NCI-H2107 treated with DMSO at 0.1 percent for 48 hours (cell line): ENCODE measurements around the gene MYD88.
A peak's percentile ranks its signal among the peaks of the same experiment; 100 is the strongest.
"Not testable (repeated sequence)": the region's sequence is repeated elsewhere in the genome, so short reads cannot be mapped to it uniquely, and the experiment has no call there.

Source experiments
- DNase-seq: peaks from one replicate; lab custom pipeline; 2025; ENCODE audit not compliant: unreplicated experiment; lab: John Stamatoyannopoulos, UW

MYD88 gene

GRCh38 chr3:38125305-38126120 is 12.9 kb upstream of the MYD88 start:
- DNase-seq = no peak

- DNase-seq = no peak
These were observed 12.2 kb upstream of the MYD88 start for GRCh38 chr3:38126121-38126892.

GRCh38 chr3:38127611-38128302 is 10.7 kb upstream of the MYD88 start:
- no peak for DNase-seq

- no peak for DNase-seq
These were observed 10.2 kb upstream of the MYD88 start for GRCh38 chr3:38128303-38128655.

GRCh38 chr3:38129058-38129457 is 9.4 kb upstream of the MYD88 start:
- no peak for DNase-seq

GRCh38 chr3:38130631-38131065 is 7.8 kb upstream of the MYD88 start:
- no peak for DNase-seq

GRCh38 chr3:38131621-38132369 is 6.7 kb upstream of the MYD88 start:
- no peak for DNase-seq

- no peak for DNase-seq
These were observed 5.3 kb upstream of the MYD88 start for GRCh38 chr3:38133209-38133556.

GRCh38 chr3:38133557-38134405 is 4.7 kb upstream of the MYD88 start:
- no peak for DNase-seq

GRCh38 chr3:38134517-38135143 is 3.8 kb upstream of the MYD88 start:
- not testable (repeated sequence) for DNase-seq

GRCh38 chr3:38135621-38136277 is 2.7 kb upstream of the MYD88 start:
- DNase-seq = not testable (repeated sequence)

GRCh38 chr3:38136393-38136776 is 2.1 kb upstream of the MYD88 start:
- no peak for DNase-seq

- peak; percentile 91 for DNase-seq
These were observed 1.5 kb upstream of the MYD88 start, which contains the start of gene ACAA1 for GRCh38 chr3:38136777-38137614. TSS of gene ACAA1 (minus strand) at chr3:38137127. CDS start at chr3:38137035, 92 bp downstream.

GRCh38 chr3:38137615-38138348 is 679 bp upstream of the MYD88 start:
- DNase-seq = peak; percentile 41

- DNase-seq = no peak
These were observed 730 bp downstream of the MYD88 start for GRCh38 chr3:38139191-38139590.

- no peak for DNase-seq
These were observed 1.2 kb downstream of the MYD88 start for GRCh38 chr3:38139652-38140051.

- DNase-seq = no peak
These were observed 2.1 kb downstream of the MYD88 start for GRCh38 chr3:38140326-38141172.
